NB4 (cell line): ENCODE data around the gene CCT6A.
"Not testable (repeated sequence)": the region's sequence is repeated elsewhere in the genome, so short reads cannot be mapped to it uniquely, and the experiment has no call there.

ENCODE experiments used
- DNase-seq: peaks from one replicate; pipeline ENCODE4 v3.0.0; 2010; ENCODE audit warnings: low read depth
- H3K4me3 ChIP-seq: one replicate; pipeline ENCODE4 v1.5.1; 2011; ENCODE audit warnings: mild to moderate bottlenecking, low read depth, low read length, moderate library complexity
- CTCF ChIP-seq: IDR thresholded peaks from one replicate; pipeline ENCODE4 v1.5.1; 2012; ENCODE audit warnings: low read depth, low read length
- MAX ChIP-seq: IDR thresholded peaks from 2 replicates; pipeline ENCODE4 v1.6.1; 2011; ENCODE audit warnings: low read depth, low read length
- MYC ChIP-seq: IDR thresholded peaks from 2 replicates; pipeline ENCODE4 v1.6.1; 2011; ENCODE audit warnings: low read depth, low read length
- POLR2A ChIP-seq: IDR thresholded peaks from 2 replicates; pipeline ENCODE4 v1.6.1; 2011; ENCODE audit warnings: mild to moderate bottlenecking; ENCODE audit not compliant: insufficient read length; ENCODE audit errors: extremely low read depth

Gene CCT6A

GRCh38 chr7:56051053-56051338, 569 bp upstream of the CCT6A start:
- peak overlapping the region; percentile 98 for H3K4me3 ChIP-seq
- DNase-seq, result no peak
- no peak for TF ChIP-seq CTCF
- no peak for TF ChIP-seq POLR2A
- TF ChIP-seq MYC, result no peak
- no peak for TF ChIP-seq MAX

GRCh38 chr7:56053379-56053778, 1.8 kb downstream of the CCT6A start:
- peak overlapping the region; percentile 98 for H3K4me3 ChIP-seq
- TF ChIP-seq POLR2A, result no peak
- no peak for TF ChIP-seq CTCF
- TF ChIP-seq MYC, result no peak
- TF ChIP-seq MAX, result no peak
- no peak for DNase-seq

- DNase-seq, result no peak
- TF ChIP-seq MAX (no peak), CTCF (no peak), POLR2A (no peak), MYC (no peak)
- peak overlapping the region; percentile 98 for H3K4me3 ChIP-seq
These were observed 2.4 kb downstream of the CCT6A start for GRCh38 chr7:56053993-56054392.

GRCh38 chr7:56062382-56062781, 10.8 kb downstream of the CCT6A start:
- TF ChIP-seq CTCF, result no peak
- no peak for TF ChIP-seq POLR2A
- TF ChIP-seq MAX, result no peak
- TF ChIP-seq MYC, result no peak
- DNase-seq, result peak; percentile 71
- no peak overlapping the region for H3K4me3 ChIP-seq

GRCh38 chr7:56063500-56063881, 11.9 kb downstream of the CCT6A start:
- TF ChIP-seq POLR2A, result no peak
- no peak for TF ChIP-seq CTCF
- TF ChIP-seq MYC, result no peak
- TF ChIP-seq MAX, result no peak
- DNase-seq, result no peak
- H3K4me3 ChIP-seq, result peak overlapping the region; percentile 85

GRCh38 chr7:56063882-56064625, 12.5 kb downstream of the CCT6A start, which contains the start of gene SUMF2:
Gene SUMF2 (plus strand): TSS chr7:56064286. CDS start chr7:56064312, 26 bp downstream.
- TF ChIP-seq MYC (peak; percentile 94), CTCF (peak; percentile 9), POLR2A (peak; percentile 99), MAX (peak; percentile 92)
- DNase-seq, result peak; percentile 96
- H3K4me3 ChIP-seq, result peak within 1 kb of the TSS; percentile 85

- H3K4me3 ChIP-seq, DNase-seq: not testable (repeated sequence)
These were observed 14.8 kb downstream of the CCT6A start for GRCh38 chr7:56066376-56066775.
